ENCODE data around the gene TLCD5.

- no peak for TF ChIP-seq CTCF (conservative IDR thresholded peaks at IDR 0.05)
- TF ChIP-seq ZFX (IDR thresholded peaks at IDR 0.05), result no peak
Measured at GRCh38 chr11:120342226-120342625, 17.1 kb downstream of the TLCD5 start.

Data from C4-2B (cell line).